GM21423 (cell line): ENCODE measurements around the gene ZSWIM8.
"Not testable (repeated sequence)": the region's sequence is repeated elsewhere in the genome, so short reads cannot be mapped to it uniquely, and the experiment has no call there.

Experiments
- ATAC-seq: cut with Tn5 transposase; IDR thresholded peaks from one replicate; pipeline ENCODE4 v1.9.1; 2021; ENCODE audit warnings: mild to moderate bottlenecking, moderate library complexity; ENCODE audit not compliant: unreplicated experiment

ZSWIM8 gene, protein sequence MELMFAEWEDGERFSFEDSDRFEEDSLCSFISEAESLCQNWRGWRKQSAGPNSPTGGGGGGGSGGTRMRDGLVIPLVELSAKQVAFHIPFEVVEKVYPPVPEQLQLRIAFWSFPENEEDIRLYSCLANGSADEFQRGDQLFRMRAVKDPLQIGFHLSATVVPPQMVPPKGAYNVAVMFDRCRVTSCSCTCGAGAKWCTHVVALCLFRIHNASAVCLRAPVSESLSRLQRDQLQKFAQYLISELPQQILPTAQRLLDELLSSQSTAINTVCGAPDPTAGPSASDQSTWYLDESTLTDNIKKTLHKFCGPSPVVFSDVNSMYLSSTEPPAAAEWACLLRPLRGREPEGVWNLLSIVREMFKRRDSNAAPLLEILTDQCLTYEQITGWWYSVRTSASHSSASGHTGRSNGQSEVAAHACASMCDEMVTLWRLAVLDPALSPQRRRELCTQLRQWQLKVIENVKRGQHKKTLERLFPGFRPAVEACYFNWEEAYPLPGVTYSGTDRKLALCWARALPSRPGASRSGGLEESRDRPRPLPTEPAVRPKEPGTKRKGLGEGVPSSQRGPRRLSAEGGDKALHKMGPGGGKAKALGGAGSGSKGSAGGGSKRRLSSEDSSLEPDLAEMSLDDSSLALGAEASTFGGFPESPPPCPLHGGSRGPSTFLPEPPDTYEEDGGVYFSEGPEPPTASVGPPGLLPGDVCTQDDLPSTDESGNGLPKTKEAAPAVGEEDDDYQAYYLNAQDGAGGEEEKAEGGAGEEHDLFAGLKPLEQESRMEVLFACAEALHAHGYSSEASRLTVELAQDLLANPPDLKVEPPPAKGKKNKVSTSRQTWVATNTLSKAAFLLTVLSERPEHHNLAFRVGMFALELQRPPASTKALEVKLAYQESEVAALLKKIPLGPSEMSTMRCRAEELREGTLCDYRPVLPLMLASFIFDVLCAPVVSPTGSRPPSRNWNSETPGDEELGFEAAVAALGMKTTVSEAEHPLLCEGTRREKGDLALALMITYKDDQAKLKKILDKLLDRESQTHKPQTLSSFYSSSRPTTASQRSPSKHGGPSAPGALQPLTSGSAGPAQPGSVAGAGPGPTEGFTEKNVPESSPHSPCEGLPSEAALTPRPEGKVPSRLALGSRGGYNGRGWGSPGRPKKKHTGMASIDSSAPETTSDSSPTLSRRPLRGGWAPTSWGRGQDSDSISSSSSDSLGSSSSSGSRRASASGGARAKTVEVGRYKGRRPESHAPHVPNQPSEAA (N-terminal part only)

GRCh38 chr10:73785211-73785720 lies at the start of gene ZSWIM8:
Gene ZSWIM8, plus strand, starts transcription at chr10:73785606. Its CDS starts 273 bp downstream, at chr10:73785879.
- peak; percentile 80 for ATAC-seq

DNA sequence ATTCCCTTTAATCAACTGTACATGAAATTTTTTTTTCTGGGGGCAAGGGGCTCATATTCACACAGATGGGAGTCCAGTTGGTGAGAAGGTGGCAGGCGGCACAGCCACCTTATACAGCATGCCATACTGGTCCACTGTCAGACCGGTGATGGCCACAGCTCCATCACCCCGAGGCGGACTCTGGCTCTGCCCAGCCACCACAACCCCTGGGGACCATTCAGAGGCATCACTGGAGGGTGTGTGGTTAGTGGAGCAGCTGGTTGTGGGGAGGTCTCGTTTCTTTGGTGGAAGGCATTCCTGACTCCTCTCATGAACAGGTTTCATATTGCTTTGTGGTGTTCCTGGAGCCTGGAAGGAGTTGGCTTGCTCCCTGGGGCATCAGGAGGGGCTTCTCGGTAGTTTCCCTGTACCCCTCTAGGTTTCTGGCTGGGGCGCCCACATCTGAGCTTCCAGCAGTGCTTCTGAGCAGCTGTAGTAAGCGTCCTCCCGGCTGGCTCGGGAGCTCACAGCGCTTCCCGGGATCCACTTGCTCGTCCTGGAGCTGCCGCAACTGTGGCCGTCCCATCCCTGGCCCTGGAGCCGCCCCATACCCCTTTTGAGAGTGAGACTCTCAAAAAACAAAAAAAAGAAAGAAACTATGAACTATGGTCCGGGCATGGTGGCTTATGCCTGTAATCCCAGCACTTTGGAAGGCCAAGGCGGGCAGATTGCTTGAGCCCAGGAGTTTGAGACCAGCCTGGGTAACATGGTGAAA lies 44.7 kb upstream of the ZSWIM8 start:
- not testable (repeated sequence) for ATAC-seq

GRCh38 chr10:73742454-73742734 lies 43.0 kb upstream of the ZSWIM8 start:
- ATAC-seq, result no peak

GRCh38 chr10:73743327-73743904 lies 42.0 kb upstream of the ZSWIM8 start:
- no peak for ATAC-seq

DNA sequence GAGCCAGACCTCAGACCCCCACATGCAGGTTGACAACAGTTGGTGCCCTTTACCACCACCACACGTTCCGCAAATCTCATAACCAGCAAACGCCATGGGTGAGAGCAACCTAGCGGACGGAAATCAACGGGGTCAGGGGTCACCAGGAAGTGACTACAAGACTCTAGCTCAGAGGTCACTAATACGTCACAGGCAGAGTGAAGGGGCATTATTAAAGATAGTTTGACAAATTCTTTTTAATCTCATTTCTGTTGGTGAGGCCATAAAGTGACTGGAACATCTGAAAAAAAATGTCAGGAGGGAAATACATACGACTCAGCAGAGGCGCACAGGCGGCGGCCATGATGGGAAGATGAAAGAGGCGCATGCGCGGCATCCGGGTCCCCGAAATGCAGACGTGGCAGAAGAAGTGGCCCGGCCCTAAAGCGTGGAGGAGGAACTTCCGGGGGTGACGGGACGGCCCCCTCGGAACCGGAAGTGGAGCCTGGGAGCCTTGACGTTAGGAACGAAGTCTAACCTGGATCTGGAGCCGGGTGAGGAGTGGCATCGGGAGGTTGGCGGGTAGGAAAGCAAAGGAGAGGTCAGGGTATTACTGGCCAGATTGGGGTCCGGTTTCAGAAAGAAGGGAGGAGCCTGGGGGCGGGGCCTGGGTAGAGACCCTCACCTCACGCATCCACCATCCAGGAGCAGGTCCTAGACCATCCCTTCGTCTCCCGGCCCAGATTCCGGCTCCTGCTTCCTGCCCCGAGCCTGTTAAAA lies 41.3 kb upstream of the ZSWIM8 start, which contains the start of gene SEC24C:
TSS of gene SEC24C (plus strand) at position 468 of the 759 bp plus-strand sequence. CDS start 2,461 bp downstream, outside the sequence.
- ATAC-seq, result peak; percentile 86

GRCh38 chr10:73744664-73744975 lies 40.8 kb upstream of the ZSWIM8 start:
- ATAC-seq, result peak; percentile 26

GRCh38 chr10:73746721-73747120 lies 38.7 kb upstream of the ZSWIM8 start:
- no peak for ATAC-seq

DNA sequence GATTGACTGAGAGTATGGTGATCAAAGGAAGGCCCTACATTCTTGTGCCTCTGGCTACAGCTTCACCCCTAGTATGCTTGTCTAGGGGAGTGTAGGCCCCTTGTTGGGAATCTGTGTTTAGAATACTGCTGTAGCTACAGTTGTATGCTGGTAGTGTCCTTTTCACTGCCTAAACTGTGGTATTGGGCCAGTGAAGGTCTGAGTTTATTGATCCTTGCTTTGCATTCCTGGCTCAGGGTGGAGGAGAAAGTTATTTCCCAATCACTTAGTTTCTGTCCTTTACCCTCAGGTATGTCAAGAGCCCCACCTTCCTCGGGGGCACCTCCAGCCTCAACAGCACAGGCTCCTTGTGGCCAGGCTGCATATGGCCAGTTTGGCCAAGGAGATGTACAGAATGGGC lies 34.6 kb upstream of the ZSWIM8 start:
- no peak for ATAC-seq

DNA sequence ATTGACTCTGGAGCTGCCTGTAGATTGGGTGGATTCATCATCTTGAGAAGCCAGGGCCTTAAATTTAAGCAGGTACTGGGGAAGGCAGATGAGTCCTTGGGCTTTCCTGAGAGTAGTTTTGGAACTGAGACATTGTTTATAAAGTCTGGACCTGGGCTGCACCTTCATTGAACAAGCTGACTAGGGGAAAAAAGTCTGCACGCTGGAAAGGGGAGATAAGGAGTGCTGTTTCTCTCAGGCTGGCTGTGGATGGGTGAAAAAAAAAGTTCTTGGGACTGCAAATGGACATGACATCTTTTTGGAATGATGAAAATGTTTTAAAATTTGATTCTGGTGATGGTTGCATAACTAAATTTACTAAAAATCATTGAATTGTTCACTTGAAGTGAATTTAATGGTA lies 29.2 kb upstream of the ZSWIM8 start:
- no peak for ATAC-seq

DNA sequence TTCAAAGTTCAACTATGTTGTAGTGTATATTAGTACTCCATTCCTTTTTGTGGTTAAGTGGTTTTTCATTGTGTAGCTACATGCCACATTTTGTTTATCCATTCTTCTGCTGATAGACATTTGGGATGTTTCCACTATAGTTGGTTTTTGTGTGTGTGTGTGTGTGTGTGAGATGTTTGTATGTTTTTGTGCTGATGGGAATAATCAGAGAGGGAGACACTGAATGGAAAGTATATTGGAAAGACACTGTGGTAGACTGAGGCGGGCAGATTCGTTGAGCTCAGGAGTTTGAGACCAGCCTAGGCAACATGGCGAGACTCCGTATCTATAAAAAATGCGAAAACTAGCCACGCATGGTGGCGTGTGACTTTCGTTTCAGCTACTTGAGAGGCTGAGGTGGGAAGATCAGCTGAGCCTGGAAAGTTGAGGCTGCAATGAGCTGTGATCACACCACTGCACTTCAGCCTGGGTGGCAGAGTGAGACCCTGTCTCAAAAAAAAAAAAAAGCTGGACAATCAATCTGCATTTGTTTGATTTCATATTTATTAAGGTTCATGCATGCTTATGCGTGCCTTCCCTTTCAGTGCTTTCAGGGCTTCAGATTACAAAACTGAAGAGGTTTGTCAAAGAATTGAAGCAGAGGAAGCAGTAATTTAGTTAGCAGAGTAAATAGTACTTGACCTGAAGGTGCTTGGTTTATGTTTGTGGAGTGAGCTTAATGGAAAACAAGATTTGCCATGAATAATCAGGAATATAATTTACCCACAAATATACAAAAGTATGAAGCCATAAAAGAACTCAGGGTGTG lies 26.5 kb upstream of the ZSWIM8 start:
- no peak for ATAC-seq

DNA sequence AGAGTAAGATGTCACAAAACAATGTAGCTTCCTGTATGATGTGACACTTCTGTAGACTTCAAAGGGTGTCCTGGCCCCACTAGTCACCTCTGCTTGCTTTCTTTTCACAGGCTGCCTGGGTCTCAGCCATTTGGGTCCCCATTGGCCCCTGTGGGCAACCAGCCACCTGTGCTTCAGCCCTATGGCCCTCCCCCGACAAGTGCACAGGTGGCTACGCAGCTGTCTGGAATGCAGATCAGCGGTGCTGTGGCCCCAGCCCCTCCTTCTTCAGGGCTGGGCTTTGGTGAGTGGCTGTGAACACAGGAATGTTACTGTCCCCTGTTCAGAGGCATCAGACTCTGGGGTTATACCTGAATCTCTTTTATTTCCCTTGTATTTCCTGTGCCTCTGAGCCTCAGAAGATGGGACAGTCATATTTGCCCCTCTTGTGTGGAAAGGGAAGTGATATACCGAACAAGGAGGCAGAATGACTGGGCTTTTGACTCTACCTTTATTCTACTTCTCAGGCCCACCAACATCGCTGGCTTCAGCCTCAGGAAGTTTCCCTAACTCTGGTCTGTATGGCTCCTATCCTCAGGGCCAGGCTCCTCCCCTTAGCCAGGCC lies 25.8 kb upstream of the ZSWIM8 start:
- no peak for ATAC-seq

GRCh38 chr10:73761781-73762180 lies 23.6 kb upstream of the ZSWIM8 start:
- ATAC-seq, result no peak

DNA sequence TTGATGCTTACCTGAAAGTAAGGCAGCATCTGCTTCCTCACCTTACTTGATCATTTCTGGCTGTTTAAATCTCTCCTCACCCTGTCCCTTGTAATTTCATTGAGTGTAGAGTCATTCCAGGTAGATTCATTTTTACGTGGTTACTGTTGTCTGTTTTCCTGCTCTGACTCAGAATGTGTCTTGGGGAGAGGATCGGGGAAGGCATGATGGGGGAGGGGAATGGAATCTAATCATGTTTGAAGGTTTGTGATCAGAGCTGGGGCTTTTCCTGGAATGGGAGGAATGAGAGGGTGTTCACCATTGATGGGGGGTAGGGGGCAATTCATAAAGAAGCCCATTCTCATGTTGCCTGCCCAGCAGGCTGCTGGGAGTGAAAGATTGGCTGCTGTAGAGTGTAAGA lies 22.5 kb upstream of the ZSWIM8 start:
- no peak for ATAC-seq

DNA sequence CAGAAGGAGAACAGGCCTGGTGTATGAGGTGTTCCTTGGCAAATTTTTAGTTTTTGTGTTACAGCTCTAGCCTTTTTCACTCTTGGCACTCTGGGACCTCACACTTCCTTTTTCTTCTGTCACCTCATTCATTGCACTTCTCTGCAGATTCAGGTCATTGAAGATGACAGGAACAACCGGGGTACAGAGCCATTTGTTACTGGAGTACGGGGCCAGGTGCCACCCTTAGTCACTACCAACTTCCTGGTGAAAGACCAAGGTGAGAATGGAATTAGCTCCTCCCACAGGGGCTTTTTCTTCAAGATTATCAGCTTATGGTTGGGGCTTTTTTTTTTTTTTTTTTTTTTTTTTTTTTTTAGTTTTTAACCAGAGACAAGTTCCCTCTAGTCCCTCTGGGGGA lies 22.1 kb upstream of the ZSWIM8 start:
- ATAC-seq, result no peak

DNA sequence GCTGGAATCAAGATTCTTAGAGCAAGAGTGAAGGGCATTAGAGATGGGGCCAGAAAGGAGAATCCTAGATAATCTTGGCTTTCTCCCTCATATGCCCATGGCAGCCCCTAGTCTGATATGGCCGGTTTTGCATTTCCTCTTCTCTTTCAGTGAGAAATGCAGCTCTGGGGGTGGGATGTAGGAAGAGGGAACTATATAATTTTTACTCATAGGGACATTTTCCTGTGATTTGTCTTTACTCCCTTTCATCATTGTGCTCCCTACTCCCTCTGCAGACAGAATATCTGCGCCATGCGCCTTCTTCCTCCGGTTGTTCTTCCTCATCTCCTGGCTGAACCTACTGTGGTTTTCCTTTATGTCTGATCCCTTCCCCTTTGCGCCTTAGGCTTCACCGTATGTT lies 20.3 kb upstream of the ZSWIM8 start:
- no peak for ATAC-seq

- ATAC-seq, result no peak
Observed at GRCh38 chr10:73768881-73769280, 16.5 kb upstream of the ZSWIM8 start.

- no peak for ATAC-seq
Observed at GRCh38 chr10:73769396-73769795, 16.0 kb upstream of the ZSWIM8 start.

- peak; percentile 4 for ATAC-seq
Observed at GRCh38 chr10:73771722-73772280, 13.6 kb upstream of the ZSWIM8 start.
